PC-3 (cell line): ENCODE data around the gene DLG2.
"Not testable (repeated sequence)": the region's sequence is repeated elsewhere in the genome, so short reads cannot be mapped to it uniquely, and the experiment has no call there.

ENCODE experiments used
- CTCF ChIP-seq: fragments of 300-600 bp; sonication (generic); conservative IDR thresholded peaks from 2 replicates; pipeline ENCODE4 v1.5.1; 2017; ENCODE audit warnings: antibody characterized with exemption, low read depth, mild to moderate bottlenecking, low read length
- EZH2 ChIP-seq: fragments of 300-600 bp; sonication (generic); IDR thresholded peaks from one replicate; pipeline ENCODE4 v1.6.1; 2017; ENCODE audit warnings: antibody characterized with exemption, mild to moderate bottlenecking, low read length; ENCODE audit not compliant: unreplicated experiment
- EZH2phosphoT487 ChIP-seq: fragments of 300-600 bp; sonication (generic); IDR thresholded peaks from 2 replicates; pipeline ENCODE4 v1.6.1; 2018; ENCODE audit warnings: mild to moderate bottlenecking, antibody characterized with exemption, low read length, borderline replicate concordance

GRCh38 chr11:85340846-85341245, 286.3 kb downstream of the DLG2 start:
- not testable (repeated sequence) for TF ChIP-seq CTCF, EZH2phosphoT487, EZH2
